Neural cell (in vitro differentiated cells): ENCODE data around the gene RAC2. TPM values are rescaled to one million over a fixed set of nuclear protein-coding genes. Genes with fewer than 3 reads are reported as not detected.

ENCODE experiments used
- H2AFZ ChIP-seq: fragments of 200-600, 300-800 bp; sonication (generic), shearing (Covaris generic); 2 replicates; pipeline ENCODE4 v1.6.0; 2014; ENCODE audit warnings: low read depth, mild to moderate bottlenecking, antibody characterized with exemption, low read length, moderate library complexity
- H3F3A ChIP-seq: fragments of 200-600 bp; shearing (Covaris generic); 2 replicates; pipeline ENCODE4 v1.6.1; 2016; ENCODE audit warnings: mild to moderate bottlenecking, moderate library complexity, mixed read lengths, antibody characterized with exemption, low read length; ENCODE audit not compliant: insufficient read depth, poor library complexity, severe bottlenecking
- H3K27ac ChIP-seq: fragments of 200-600, 300-800 bp; sonication (generic), shearing (Covaris generic); 2 replicates; pipeline ENCODE4 v1.5.1; 2014; ENCODE audit warnings: mild to moderate bottlenecking, low read length, moderate library complexity
- H3K27me3 ChIP-seq: fragments of 300-800, 200-600 bp; sonication (generic), shearing (Covaris generic); 2 replicates; pipeline ENCODE4 v1.6.0; 2014; ENCODE audit warnings: mild to moderate bottlenecking, low read depth, low read length, moderate library complexity; ENCODE audit not compliant: insufficient read depth
- H3K36me3 ChIP-seq: fragments of 300-800, 200-600 bp; sonication (generic), shearing (Covaris generic); 2 replicates; pipeline ENCODE4 v1.5.1; 2014; ENCODE audit warnings: mild to moderate bottlenecking, antibody characterized with exemption, low read length, moderate library complexity; ENCODE audit not compliant: insufficient read depth
- H3K4me2 ChIP-seq: fragments of 300-800, 200-600 bp; sonication (generic), shearing (Covaris generic); 2 replicates; pipeline ENCODE4 v1.6.0; 2014; ENCODE audit warnings: mild to moderate bottlenecking, low read length
- H3K4me3 ChIP-seq: fragments of 300-800, 200-600 bp; sonication (generic), shearing (Covaris generic); 2 replicates; pipeline ENCODE4 v1.5.1; 2014; ENCODE audit warnings: mild to moderate bottlenecking, low read length, moderate library complexity
- H3K79me2 ChIP-seq: fragments of 200-600 bp; shearing (Covaris generic); replicated peaks from 2 replicates; pipeline ENCODE4 v1.6.0; 2014; ENCODE audit warnings: mild to moderate bottlenecking, low read length, moderate library complexity; ENCODE audit not compliant: insufficient read depth
- H3K9ac ChIP-seq: fragments of 300-800, 200-600 bp; sonication (generic), shearing (Covaris generic); 2 replicates; pipeline ENCODE4 v1.6.1; 2016; ENCODE audit warnings: mild to moderate bottlenecking, low read length, mixed read lengths
- H3K9me2 ChIP-seq: fragments of 200-600 bp; shearing (Covaris generic); 2 replicates; pipeline ENCODE4 v1.6.1; 2016; ENCODE audit warnings: mild to moderate bottlenecking, low read length, mixed read lengths; ENCODE audit not compliant: insufficient read depth
- H3K9me3 ChIP-seq: fragments of 200-600, 300-800 bp; sonication (generic), shearing (Covaris generic); 2 replicates; pipeline ENCODE4 v1.6.1; 2016; ENCODE audit warnings: mild to moderate bottlenecking, mixed run types, low read length, moderate library complexity, mixed read lengths
- H4K20me1 ChIP-seq: fragments of 200-600 bp; shearing (Covaris generic); 2 replicates; pipeline ENCODE4 v1.6.1; 2016; ENCODE audit warnings: mild to moderate bottlenecking, mixed run types; ENCODE audit not compliant: insufficient read depth
- CTCF ChIP-seq: fragments of 450-650 bp; IDR thresholded peaks from 2 replicates; pipeline ENCODE4 v1.5.1; 2014; ENCODE audit warnings: antibody characterized with exemption, mild to moderate bottlenecking, moderate library complexity; ENCODE audit not compliant: poor library complexity, severe bottlenecking
- EP300 ChIP-seq: fragments of 450-650 bp; conservative IDR thresholded peaks from 2 replicates; pipeline ENCODE4 v1.6.1; 2014; ENCODE audit warnings: antibody characterized with exemption, mild to moderate bottlenecking, moderate library complexity; ENCODE audit not compliant: poor library complexity, severe bottlenecking
- EZH2 ChIP-seq: fragments of 200-600, 300-800 bp; shearing (Covaris generic), sonication (generic); IDR thresholded peaks from 2 replicates; pipeline ENCODE4 v1.6.1; 2014; ENCODE audit warnings: antibody characterized with exemption, low read length, borderline replicate concordance, mild to moderate bottlenecking; ENCODE audit not compliant: insufficient read depth, poor library complexity, severe bottlenecking
- MXI1 ChIP-seq: fragments of 450-650 bp; conservative IDR thresholded peaks from 2 replicates; pipeline ENCODE4 v1.6.1; 2014; ENCODE audit warnings: antibody characterized with exemption, mild to moderate bottlenecking; ENCODE audit not compliant: poor library complexity, severe bottlenecking
- POLR2AphosphoS5 ChIP-seq: IDR thresholded peaks from 2 replicates; pipeline ENCODE4 v1.6.1; 2012
- RAD21 ChIP-seq: fragments of 450-650 bp; conservative IDR thresholded peaks from 2 replicates; pipeline ENCODE4 v1.6.1; 2014; ENCODE audit warnings: antibody characterized with exemption, mild to moderate bottlenecking, moderate library complexity
- SMC3 ChIP-seq: fragments of 450-650 bp; conservative IDR thresholded peaks from 2 replicates; pipeline ENCODE4 v1.6.1; 2014; ENCODE audit warnings: antibody characterized with exemption, mild to moderate bottlenecking, moderate library complexity; ENCODE audit not compliant: poor library complexity
- TAF1 ChIP-seq: IDR thresholded peaks from 2 replicates; pipeline ENCODE4 v1.6.1; 2012; ENCODE audit warnings: low read depth
- polyA plus RNA-seq: library from polyadenylated mRNA; depleted of rRNA; stranded (reverse); fragments of >200 nt; gene quantifications from 2 replicates; pipeline ENCODE4 v1.2.3, GENCODE V29; 2014
- TF ChIP-seq, protein P1 (sequence below): IDR thresholded peaks from 2 replicates; pipeline ENCODE4 v1.6.1; 2012; ENCODE audit warnings: borderline replicate concordance

RAC2 gene
- polyA plus RNA-seq, 1 donor from 2014 or later, result not detected

- Histone ChIP-seq H3F3A (no peaks in the 10 kb centered on the region), H3K9me2 (no peaks in the 10 kb centered on the region), H3K36me3 (no peaks in the 10 kb centered on the region), H3K79me2 (no peaks in the 10 kb centered on the region), H2AFZ (no peak overlapping the region), H3K4me2 (no peak overlapping the region), H3K27me3 (no peaks in the 10 kb centered on the region), H3K4me3 (no peak overlapping the region), H3K27ac (no peak overlapping the region), H3K9me3 (no peaks in the 10 kb centered on the region), H3K9ac (no peak overlapping the region), H4K20me1 (no peaks in the 10 kb centered on the region)
- no peak for TF ChIP-seq SMC3
- TF ChIP-seq EP300, result no peak
- TF ChIP-seq TAF1, result no peak
- no peak for TF ChIP-seq MXI1
- TF ChIP-seq, protein P1, sequence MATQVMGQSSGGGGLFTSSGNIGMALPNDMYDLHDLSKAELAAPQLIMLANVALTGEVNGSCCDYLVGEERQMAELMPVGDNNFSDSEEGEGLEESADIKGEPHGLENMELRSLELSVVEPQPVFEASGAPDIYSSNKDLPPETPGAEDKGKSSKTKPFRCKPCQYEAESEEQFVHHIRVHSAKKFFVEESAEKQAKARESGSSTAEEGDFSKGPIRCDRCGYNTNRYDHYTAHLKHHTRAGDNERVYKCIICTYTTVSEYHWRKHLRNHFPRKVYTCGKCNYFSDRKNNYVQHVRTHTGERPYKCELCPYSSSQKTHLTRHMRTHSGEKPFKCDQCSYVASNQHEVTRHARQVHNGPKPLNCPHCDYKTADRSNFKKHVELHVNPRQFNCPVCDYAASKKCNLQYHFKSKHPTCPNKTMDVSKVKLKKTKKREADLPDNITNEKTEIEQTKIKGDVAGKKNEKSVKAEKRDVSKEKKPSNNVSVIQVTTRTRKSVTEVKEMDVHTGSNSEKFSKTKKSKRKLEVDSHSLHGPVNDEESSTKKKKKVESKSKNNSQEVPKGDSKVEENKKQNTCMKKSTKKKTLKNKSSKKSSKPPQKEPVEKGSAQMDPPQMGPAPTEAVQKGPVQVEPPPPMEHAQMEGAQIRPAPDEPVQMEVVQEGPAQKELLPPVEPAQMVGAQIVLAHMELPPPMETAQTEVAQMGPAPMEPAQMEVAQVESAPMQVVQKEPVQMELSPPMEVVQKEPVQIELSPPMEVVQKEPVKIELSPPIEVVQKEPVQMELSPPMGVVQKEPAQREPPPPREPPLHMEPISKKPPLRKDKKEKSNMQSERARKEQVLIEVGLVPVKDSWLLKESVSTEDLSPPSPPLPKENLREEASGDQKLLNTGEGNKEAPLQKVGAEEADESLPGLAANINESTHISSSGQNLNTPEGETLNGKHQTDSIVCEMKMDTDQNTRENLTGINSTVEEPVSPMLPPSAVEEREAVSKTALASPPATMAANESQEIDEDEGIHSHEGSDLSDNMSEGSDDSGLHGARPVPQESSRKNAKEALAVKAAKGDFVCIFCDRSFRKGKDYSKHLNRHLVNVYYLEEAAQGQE, result no peak
- no peak for TF ChIP-seq RAD21
- no peak for TF ChIP-seq CTCF
- no peak for TF ChIP-seq EZH2
- no peak for TF ChIP-seq POLR2AphosphoS5
These were observed 33.8 kb downstream of the RAC2 start for GRCh38 chr22:37210041-37210803.

DNA sequence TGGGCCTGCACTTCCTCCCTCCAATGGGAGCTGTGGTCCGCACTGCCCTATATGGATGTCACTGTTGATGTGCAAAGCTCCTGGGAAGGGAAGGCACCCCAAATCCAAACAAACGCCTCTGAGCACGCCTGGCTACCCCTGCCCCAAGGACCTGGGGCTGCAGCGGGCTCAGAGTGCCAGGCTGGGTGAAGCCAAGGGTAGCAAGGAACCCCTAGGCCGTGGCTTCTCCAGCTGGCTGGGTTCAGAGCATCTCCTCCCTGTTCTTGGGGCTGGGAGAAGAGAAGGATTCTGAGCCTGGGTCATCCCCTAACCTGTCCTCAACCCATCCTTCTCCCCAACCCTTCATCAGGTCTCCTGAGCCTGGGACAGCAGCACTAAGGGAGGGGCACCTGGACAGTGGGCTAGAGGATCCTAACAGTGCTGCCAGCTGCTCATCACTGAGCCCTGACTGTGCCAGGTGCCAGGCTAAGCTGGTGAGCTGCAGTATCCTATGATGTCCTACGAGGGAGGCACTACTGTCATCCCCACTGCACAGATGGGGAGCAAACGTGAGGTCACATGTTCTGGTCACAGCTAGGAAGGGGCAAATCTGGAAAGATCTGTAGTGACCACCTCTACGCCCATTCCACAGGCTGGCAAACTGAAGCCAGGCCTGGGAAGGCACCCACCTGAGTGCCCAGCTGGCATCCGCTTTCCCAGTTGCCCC is 34.8 kb downstream of the RAC2 start:
- H3K79me2 ChIP-seq, result no peaks in the 10 kb centered on the region

More for the DNA sequence above, 34.8 kb downstream of the RAC2 start:
- Histone ChIP-seq H3K9me2 (no peaks in the 10 kb centered on the region), H3K4me3 (no peak overlapping the region), H3K27me3 (no peaks in the 10 kb centered on the region), H3K4me2 (no peak overlapping the region), H4K20me1 (no peaks in the 10 kb centered on the region), H3K9ac (no peak overlapping the region), H3K9me3 (no peaks in the 10 kb centered on the region), H3F3A (no peaks in the 10 kb centered on the region), H3K36me3 (no peaks in the 10 kb centered on the region), H3K27ac (no peak overlapping the region), H2AFZ (no peak overlapping the region)
- TF ChIP-seq MXI1 (no peak), EP300 (no peak), TAF1 (no peak), POLR2AphosphoS5 (no peak), SMC3 (no peak), CTCF (no peak)
